H1 (cell line): ENCODE data around the gene TASP1. TPM values are rescaled to one million over a fixed set of nuclear protein-coding genes. Genes with fewer than 3 reads are reported as not detected.

ENCODE experiments used
- CTCF ChIA-PET: fragments of 300-600 bp; sonication (Branson Sonifier 250); formaldehyde crosslinking; loops from one replicate; lab custom pipeline; 2021; ENCODE audit not compliant: partially characterized antibody; lab: Charles Lee
- POLR2A ChIA-PET: fragments of 300-600 bp; sonication (Branson Sonifier 250); formaldehyde crosslinking; loops from one replicate; lab custom pipeline; 2021; ENCODE audit warnings: inconsistent platforms; ENCODE audit not compliant: partially characterized antibody; lab: Charles Lee
- DNase-seq, 2 experiments: peaks; one replicate each; pipeline versions ENCODE4 v3.0.0 to v3.0.0-alpha.2; 2010 to 2022; ENCODE audit warnings: low spot score in 2 of 2, low read depth in 1 of 2, mixed read lengths in 1 of 2
- FAIRE-seq: peaks from 2 replicates; lab custom pipeline; 2011; peaks lifted over from hg19 to GRCh38; lab: Jason Lieb, UNC
- H2AFZ ChIP-seq: 2 replicates; pipeline ENCODE4 v1.8.1; 2012; ENCODE audit warnings: low read length, inconsistent platforms
- H2AK5ac ChIP-seq: 2 replicates; pipeline ENCODE4 v1.6.1; 2013; ENCODE audit warnings: low read depth, low read length
- H2BK120ac ChIP-seq: replicated peaks from 2 replicates; pipeline ENCODE3; 2013; ENCODE audit warnings: low read depth, low read length, inconsistent platforms
- H2BK12ac ChIP-seq: 2 replicates; pipeline ENCODE4 v1.6.1; 2013; ENCODE audit warnings: low read depth, low read length
- H2BK15ac ChIP-seq: 2 replicates; pipeline ENCODE4 v1.6.1; 2013; ENCODE audit warnings: low read length
- H2BK20ac ChIP-seq: 2 replicates; pipeline ENCODE4 v1.6.1; 2013; ENCODE audit warnings: low read length
- H2BK5ac ChIP-seq: 2 replicates; pipeline ENCODE4 v1.6.1; 2013; ENCODE audit warnings: low read depth, low read length
- H3K14ac ChIP-seq: 2 replicates; pipeline ENCODE4 v1.6.1; 2013; ENCODE audit warnings: inconsistent platforms; ENCODE audit not compliant: insufficient read length
- H3K18ac ChIP-seq: 2 replicates; pipeline ENCODE4 v1.6.1; 2013; ENCODE audit warnings: low read length; ENCODE audit errors: extremely low read depth
- H3K23ac ChIP-seq: 2 replicates; pipeline ENCODE4 v1.6.1; 2013; ENCODE audit warnings: inconsistent platforms; ENCODE audit not compliant: insufficient read length
- H3K23me2 ChIP-seq: 2 replicates; pipeline ENCODE4 v1.6.1; 2013; ENCODE audit warnings: low read depth, low read length
- H3K27ac ChIP-seq: 2 replicates; pipeline ENCODE4 v1.6.1; 2011; ENCODE audit warnings: low read depth, low read length, inconsistent platforms
- H3K27me3 ChIP-seq, 4 experiments: replicated peaks in 1 of 4; 1 replicate in 1 of 4; 2 replicates in 3 of 4; pipeline versions ENCODE4 v1.6.1 to v1.8.1; 2011 to 2013; ENCODE audit warnings: low read length in 3 of 4, mild to moderate bottlenecking in 3 of 4, inconsistent platforms in 2 of 4, mixed read lengths in 2 of 4, moderate library complexity in 1 of 4; ENCODE audit not compliant: control insufficient read depth in 3 of 4, insufficient read depth in 3 of 4; ENCODE audit errors: extremely low read depth in 1 of 4
- H3K36me3 ChIP-seq, 4 experiments: 2 replicates each; pipeline versions ENCODE4 v1.6.1 to v1.8.1; 2011 to 2013; ENCODE audit warnings: mild to moderate bottlenecking in 4 of 4, low read length in 3 of 4, moderate library complexity in 2 of 4, control low read depth in 1 of 4, inconsistent platforms in 1 of 4; ENCODE audit not compliant: insufficient read depth in 4 of 4, control insufficient read depth in 2 of 4
- H3K4ac ChIP-seq: replicated peaks from 2 replicates; pipeline ENCODE3; 2013; ENCODE audit warnings: low read length, low read depth, mixed read lengths, inconsistent platforms; ENCODE audit not compliant: insufficient read length
- H3K4me1 ChIP-seq, 4 experiments: replicated peaks in 1 of 4; 1 replicate in 1 of 4; 2 replicates in 3 of 4; pipeline versions ENCODE4 v1.6.1 to v1.8.1; 2011 to 2013; ENCODE audit warnings: low read length in 3 of 4, inconsistent platforms in 2 of 4, mixed read lengths in 1 of 4; ENCODE audit not compliant: insufficient read depth in 4 of 4, control insufficient read depth in 3 of 4
- H3K4me2 ChIP-seq, 2 experiments: 2 replicates each; pipeline versions ENCODE4 v1.6.1 to v1.8.1; 2011 to 2013; ENCODE audit warnings: low read depth in 2 of 2, low read length in 2 of 2, control low read depth in 1 of 2, inconsistent platforms in 1 of 2, mild to moderate bottlenecking in 1 of 2; ENCODE audit not compliant: insufficient read depth in 1 of 2
- H3K4me3 ChIP-seq, 4 experiments: fragments of 200-600, 300-600 bp in 1 of 4; sonication (generic), shearing (Covaris generic), sonication (Bioruptor Twin) in 1 of 4; 2 replicates each; pipeline versions ENCODE4 v1.5.1 to v1.8.1; 2011 to 2016; ENCODE audit warnings: low read length in 4 of 4, low read depth in 3 of 4, control low read depth in 2 of 4, inconsistent platforms in 2 of 4, mild to moderate bottlenecking in 2 of 4, mixed read lengths in 1 of 4, moderate library complexity in 1 of 4; ENCODE audit not compliant: insufficient read depth in 2 of 4; ENCODE audit errors: extremely low read depth in 1 of 4
- H3K56ac ChIP-seq: replicated peaks from 2 replicates; pipeline ENCODE3; 2013; ENCODE audit warnings: low read depth, mild to moderate bottlenecking, mixed read lengths, low read length, inconsistent platforms; ENCODE audit not compliant: insufficient read length
- H3K79me1 ChIP-seq: 2 replicates; pipeline ENCODE4 v1.6.1; 2013; ENCODE audit warnings: low read depth, low read length, control low read depth
- H3K79me2 ChIP-seq, 2 experiments: 2 replicates each; pipeline versions ENCODE4 v1.6.1 to v1.8.1; 2012 to 2013; ENCODE audit warnings: low read length in 2 of 2, mild to moderate bottlenecking in 2 of 2, inconsistent platforms in 1 of 2; ENCODE audit not compliant: insufficient read depth in 2 of 2, control insufficient read depth in 1 of 2
- H3K9ac ChIP-seq, 4 experiments: replicated peaks in 1 of 4; 1 replicate in 1 of 4; 2 replicates in 3 of 4; pipeline versions ENCODE4 v1.6.1 to v1.8.1; 2011 to 2013; ENCODE audit warnings: low read depth in 3 of 4, low read length in 3 of 4, control low read depth in 2 of 4, mild to moderate bottlenecking in 2 of 4, moderate library complexity in 2 of 4, inconsistent platforms in 1 of 4; ENCODE audit errors: extremely low read depth in 1 of 4
- H3K9me3 ChIP-seq, 2 experiments: 2 replicates each; pipeline versions ENCODE4 v1.6.1 to v1.8.1; 2012 to 2013; ENCODE audit warnings: mild to moderate bottlenecking in 2 of 2, moderate library complexity in 2 of 2, control low read depth in 1 of 2, inconsistent platforms in 1 of 2, low read depth in 1 of 2, low read length in 1 of 2, mixed read lengths in 1 of 2; ENCODE audit not compliant: insufficient read depth in 2 of 2
- H4K20me1 ChIP-seq, 2 experiments: replicated peaks in 1 of 2; 2 replicates each; pipeline versions ENCODE3 to v1.8.1; 2011 to 2013; ENCODE audit warnings: inconsistent platforms in 2 of 2, low read length in 2 of 2, mild to moderate bottlenecking in 1 of 2; ENCODE audit not compliant: insufficient read depth in 2 of 2, control insufficient read depth in 1 of 2
- H4K5ac ChIP-seq: 2 replicates; pipeline ENCODE4 v1.6.1; 2013; ENCODE audit warnings: low read length, low read depth, mixed read lengths, inconsistent platforms; ENCODE audit not compliant: insufficient read length
- H4K8ac ChIP-seq: 2 replicates; pipeline ENCODE4 v1.8.0; 2013; ENCODE audit warnings: mild to moderate bottlenecking, moderate library complexity, low read length, inconsistent platforms; ENCODE audit not compliant: insufficient read depth; ENCODE audit errors: extremely low read depth
- H4K91ac ChIP-seq: replicated peaks from 2 replicates; pipeline ENCODE3; 2013; ENCODE audit warnings: low read length, mixed read lengths, inconsistent platforms; ENCODE audit not compliant: insufficient read length
- CEBPB ChIP-seq: IDR thresholded peaks from 2 replicates; pipeline ENCODE4 v1.6.1; 2012; ENCODE audit warnings: low read depth, low read length
- KDM1A ChIP-seq: fragments of 200-600, 300-600 bp; sonication (generic); IDR thresholded peaks from 2 replicates; pipeline ENCODE4 v1.7.1; 2016; ENCODE audit warnings: mild to moderate bottlenecking, low read length, borderline replicate concordance
- MAFK ChIP-seq: IDR thresholded peaks from 2 replicates; pipeline ENCODE4 v1.6.1; 2012; ENCODE audit warnings: low read depth, mild to moderate bottlenecking, improper control_type of control experiment, low read length
- NRF1 ChIP-seq: IDR thresholded peaks from 2 replicates; pipeline ENCODE4 v1.6.1; 2011; ENCODE audit warnings: mild to moderate bottlenecking, low read depth, low read length, improper control_type of control experiment
- RXRA ChIP-seq: IDR thresholded peaks from 2 replicates; pipeline ENCODE4 v1.6.1; 2011; ENCODE audit warnings: low read depth, mild to moderate bottlenecking, low read length, moderate library complexity; ENCODE audit not compliant: insufficient read depth
- SP2 ChIP-seq: IDR thresholded peaks from 2 replicates; pipeline ENCODE4 v1.6.1; 2012; ENCODE audit warnings: mild to moderate bottlenecking, low read length, inconsistent platforms
- SUZ12 ChIP-seq: fragments of 200-600 bp; sonication (generic); IDR thresholded peaks from 2 replicates; pipeline ENCODE4 v1.6.1; 2012; ENCODE audit warnings: mild to moderate bottlenecking, inconsistent platforms, low read length, moderate library complexity, mixed read lengths
- TAF7 ChIP-seq: optimal IDR thresholded peaks from 2 replicates; pipeline ENCODE3; 2011; ENCODE audit warnings: low read depth, mild to moderate bottlenecking, inconsistent platforms, low read length, moderate library complexity, borderline replicate concordance
- TEAD4 ChIP-seq: IDR thresholded peaks from 2 replicates; pipeline ENCODE4 v1.6.1; 2012; ENCODE audit warnings: low read depth, low read length, inconsistent platforms, mixed read lengths
- ZNF274 ChIP-seq: IDR thresholded peaks from 2 replicates; pipeline ENCODE4 v1.7.0; 2012; ENCODE audit warnings: low read length, borderline replicate concordance; ENCODE audit errors: extremely low read depth
- WGBS, 2 experiments: shearing (Covaris generic) in 1 of 2; methylation state at CpG; one replicate each; pipeline versions ENCODE4 v1.1.6 to v1.1.7; 2013 to 2015; ENCODE audit warnings: low lambda C conversion rate in 2 of 2, mixed read lengths in 2 of 2, inconsistent platforms in 1 of 2, low coverage in 1 of 2, missing lambda C conversion rate in 1 of 2; ENCODE audit not compliant: insufficient replicate concordance in 2 of 2, insufficient coverage in 1 of 2, insufficient read length in 1 of 2; ENCODE audit errors: extremely low coverage in 1 of 2, missing lambda C conversion rate in 1 of 2; 5-methylcytosine and 5-hydroxymethylcytosine counted together
- polyA plus RNA-seq, 7 experiments: library from polyadenylated mRNA; depleted of rRNA in 3 of 7; stranded (reverse) in 5 of 7; unstranded in 2 of 7; fragments of >200 nt in 5 of 7; fragments of 200-250 nt in 2 of 7; gene quantifications; 1 replicate in 5 of 7; 2 replicates in 1 of 7; 4 replicates in 1 of 7; pipeline versions ENCODE4 v1.2.1 to v1.2.3, GENCODE V29; 2011 to 2013; ENCODE audit warnings: missing spikeins in 2 of 7, mixed read lengths in 2 of 7
- total RNA-seq: library from RNA; stranded (reverse); fragmentation: NEBNext Ultra II Directional; extraction: Animal tissue kit (Norgen Biotek cat#: 25700); gene quantifications from 2 replicates; pipeline ENCODE4 v1.2.1, GENCODE V29; 2021

The TASP1 gene
- total and polyA plus RNA-seq, 2 of the 8 experiments (the other 6 are each of a cell fraction or from before 2014, with no cell fraction given): 4.5 to 10.9 TPM

- H3K14ac ChIP-seq: no peak overlapping the region
- no peaks in the 10 kb centered on the region for H4K20me1 ChIP-seq
- H2BK12ac ChIP-seq: no peak overlapping the region
- no peaks in the 10 kb centered on the region; a peak in 1 of 4 replicates for H3K9me3 ChIP-seq
- DNase-seq: no peak
- no peak overlapping the region for H3K56ac ChIP-seq
- H2BK5ac ChIP-seq: no peak overlapping the region
- no peak overlapping the region for H2AK5ac ChIP-seq
- no peak overlapping the region for H4K91ac ChIP-seq
- no peak overlapping the region for H3K4me3 ChIP-seq
- CTCF ChIA-PET: no interaction called here
- no peaks in the 10 kb centered on the region for H3K79me2 ChIP-seq
- no peak overlapping the region for H2BK120ac ChIP-seq
- H3K23ac ChIP-seq: no peak overlapping the region
- H3K23me2 ChIP-seq: no peaks in the 10 kb centered on the region
- 100% methylated on average over 1 of the region's 1 CpG; no CpG with 5 or more reads in 1 of the 2 experiments for whole genome bisulfite sequencing, 2 experiments
- no peak overlapping the region for H3K4me2 ChIP-seq
- H3K18ac ChIP-seq: no peak overlapping the region
- FAIRE-seq: no peak
- no peak for TF ChIP-seq ZNF274
- no peak for TF ChIP-seq CEBPB
- TF ChIP-seq RXRA: no peak
- TF ChIP-seq KDM1A: no peak
- TF ChIP-seq TEAD4: no peak
- no peak for TF ChIP-seq NRF1
- TF ChIP-seq TAF7: no peak
- no peak for TF ChIP-seq MAFK
- no peak for TF ChIP-seq SP2
- no peak for TF ChIP-seq SUZ12
- H2AFZ ChIP-seq: no peak overlapping the region
- H2BK20ac ChIP-seq: no peak overlapping the region
- no peak overlapping the region for H3K4ac ChIP-seq
- no peak overlapping the region for H4K8ac ChIP-seq
- POLR2A ChIA-PET: no interaction called here
- no peak overlapping the region for H3K9ac ChIP-seq
- H3K79me1 ChIP-seq: no peaks in the 10 kb centered on the region
- H3K36me3 ChIP-seq: no peaks in the 10 kb centered on the region
- H4K5ac ChIP-seq: no peak overlapping the region
- H3K27ac ChIP-seq: no peak overlapping the region
- no peaks in the 10 kb centered on the region for H3K4me1 ChIP-seq
- no peak overlapping the region for H2BK15ac ChIP-seq
- no peaks in the 10 kb centered on the region for H3K27me3 ChIP-seq
Observed at GRCh38 chr20:13474467-13474866, 164.3 kb downstream of the TASP1 start.
